Activated T-cell treated with anti-CD3 and anti-CD28 coated beads, Interleukin-2, amount 50 U/mL, for 72 hours (primary cell): Measurements from ENCODE around the gene LARGE1. TPM values are rescaled to one million over a fixed set of nuclear protein-coding genes. Genes with fewer than 3 reads are reported as not detected.
A peak's percentile ranks its signal among the peaks of the same experiment; 100 is the strongest.
"Not testable (repeated sequence)": the region's sequence is repeated elsewhere in the genome, so short reads cannot be mapped to it uniquely, and the experiment has no call there.

Experiments used
- ATAC-seq, 2 donors: fragments of 150-1000 bp; cut with Tn5 transposase; replicated peaks in 1 of 2; 2 replicates each; pipeline ENCODE4 v1.10.0; 2021; ENCODE audit warnings: moderate library complexity in 2 of 2, mild to moderate bottlenecking in 1 of 2
- DNase-seq, 2 donors: peaks; one replicate each; pipeline ENCODE4 v3.0.0; 2021 to 2022; ENCODE audit warnings: mixed read lengths in 1 of 2
- H3K27ac Mint-ChIP-seq: one replicate; pipeline ENCODE4 v1.8.0; 2022; ENCODE audit warnings: mild to moderate bottlenecking, moderate library complexity, mixed read lengths
- H3K27me3 Mint-ChIP-seq: one replicate; pipeline ENCODE4 v1.8.0; 2022; ENCODE audit warnings: low read depth, mixed read lengths
- H3K36me3 Mint-ChIP-seq, 2 donors: one replicate each; pipeline ENCODE4 v1.8.0; 2022; ENCODE audit warnings: mixed read lengths in 2 of 2, mild to moderate bottlenecking in 1 of 2; ENCODE audit not compliant: insufficient read depth in 2 of 2
- H3K4me1 Mint-ChIP-seq: one replicate; pipeline ENCODE4 v1.8.0; 2022; ENCODE audit warnings: low read depth, mixed read lengths
- H3K4me3 Mint-ChIP-seq, 2 donors: one replicate each; pipeline ENCODE4 v1.8.0; 2022; ENCODE audit warnings: mild to moderate bottlenecking in 2 of 2, mixed read lengths in 2 of 2, moderate library complexity in 2 of 2
- H3K9me3 Mint-ChIP-seq, 2 donors: one replicate each; pipeline ENCODE4 v1.8.0; 2022; ENCODE audit warnings: mixed read lengths in 2 of 2
- total RNA-seq, 2 donors: library from RNA; stranded (reverse); gene quantifications; one replicate each; pipeline ENCODE4 v1.2.3, GENCODE V29; 2022

LARGE1 gene
- total RNA-seq, 2 donors from 2014 or later = 0.82 to 3.6 TPM

DNA sequence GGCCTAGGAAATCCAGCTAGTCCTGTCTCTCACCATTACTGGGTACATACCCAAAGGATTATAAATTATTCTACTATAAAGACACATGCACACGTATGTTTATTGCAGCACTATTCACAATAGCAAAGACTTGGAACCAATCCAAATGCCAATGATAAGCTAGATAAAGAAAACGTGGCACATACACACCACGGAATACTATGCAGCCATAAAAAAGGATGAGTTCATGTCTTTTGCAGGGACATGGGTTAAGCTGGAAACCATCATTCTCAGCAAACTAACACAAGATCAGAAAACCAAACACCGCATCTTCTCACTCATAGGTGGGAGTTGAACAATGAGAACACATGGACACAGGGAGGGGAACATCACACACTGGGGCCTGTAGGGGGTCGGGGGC, 61.6 kb downstream of the LARGE1 start:
- not testable (repeated sequence) for H3K27ac Mint-ChIP-seq, DNase-seq, H3K9me3 Mint-ChIP-seq, H3K4me1 Mint-ChIP-seq, H3K27me3 Mint-ChIP-seq, H3K36me3 Mint-ChIP-seq, H3K4me3 Mint-ChIP-seq, ATAC-seq

DNA sequence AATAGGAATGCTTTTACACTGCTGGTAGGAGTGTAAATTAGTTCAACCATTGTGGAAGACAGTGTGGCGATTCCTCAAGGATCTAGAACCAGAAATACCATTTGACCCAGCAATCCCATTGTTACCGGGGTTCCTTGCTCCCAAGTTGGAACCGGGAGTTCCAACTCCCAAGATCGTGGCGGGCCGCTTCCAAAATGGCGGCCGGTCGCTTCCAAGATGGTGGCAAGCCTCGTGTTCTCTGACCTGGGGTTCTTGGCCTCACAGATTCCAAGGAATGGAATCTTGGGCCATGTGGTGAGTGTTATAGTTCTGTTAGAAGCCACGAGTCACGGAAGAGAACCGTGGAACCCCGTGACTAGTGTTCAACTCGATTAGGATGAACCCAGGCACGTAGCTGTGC, 62.5 kb downstream of the LARGE1 start:
- H3K4me1 Mint-ChIP-seq, ATAC-seq, H3K9me3 Mint-ChIP-seq: not testable (repeated sequence)

DNA sequence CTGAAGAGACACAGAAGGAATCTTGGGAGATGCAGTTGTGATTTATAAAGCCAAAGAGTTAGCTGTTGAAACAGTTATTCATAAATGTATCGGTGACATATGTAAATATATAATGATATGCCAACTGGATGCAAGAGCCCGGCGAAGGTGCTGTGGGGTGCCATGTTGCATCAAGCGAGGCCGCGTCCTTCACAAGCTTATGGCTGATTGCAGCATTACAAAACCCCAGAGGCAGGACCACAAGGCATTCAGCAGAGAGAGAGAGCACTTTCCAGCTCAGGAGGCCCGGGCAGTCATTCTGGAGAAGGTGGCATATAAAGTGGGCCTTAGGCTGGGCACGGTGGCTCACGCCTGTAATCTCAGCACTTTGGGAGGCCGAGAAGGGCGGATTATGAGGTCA, 65.6 kb downstream of the LARGE1 start:
- Mint-ChIP-seq H3K27me3 (no peaks in the 10 kb centered on the region), H3K4me3 (no peak overlapping the region), H3K27ac (no peak overlapping the region), H3K36me3 (no peaks in the 10 kb centered on the region), H3K9me3 (peaks cover 0 to 2% of the 10 kb centered on the region in 2 donors), H3K4me1 (peaks cover 9% of the 10 kb centered on the region)
- DNase-seq (no peak), ATAC-seq (no peak)

More for the DNA sequence above, 62.5 kb downstream of the LARGE1 start:
- not testable (repeated sequence) for H3K27me3 Mint-ChIP-seq, H3K36me3 Mint-ChIP-seq, H3K27ac Mint-ChIP-seq, DNase-seq, H3K4me3 Mint-ChIP-seq

DNA sequence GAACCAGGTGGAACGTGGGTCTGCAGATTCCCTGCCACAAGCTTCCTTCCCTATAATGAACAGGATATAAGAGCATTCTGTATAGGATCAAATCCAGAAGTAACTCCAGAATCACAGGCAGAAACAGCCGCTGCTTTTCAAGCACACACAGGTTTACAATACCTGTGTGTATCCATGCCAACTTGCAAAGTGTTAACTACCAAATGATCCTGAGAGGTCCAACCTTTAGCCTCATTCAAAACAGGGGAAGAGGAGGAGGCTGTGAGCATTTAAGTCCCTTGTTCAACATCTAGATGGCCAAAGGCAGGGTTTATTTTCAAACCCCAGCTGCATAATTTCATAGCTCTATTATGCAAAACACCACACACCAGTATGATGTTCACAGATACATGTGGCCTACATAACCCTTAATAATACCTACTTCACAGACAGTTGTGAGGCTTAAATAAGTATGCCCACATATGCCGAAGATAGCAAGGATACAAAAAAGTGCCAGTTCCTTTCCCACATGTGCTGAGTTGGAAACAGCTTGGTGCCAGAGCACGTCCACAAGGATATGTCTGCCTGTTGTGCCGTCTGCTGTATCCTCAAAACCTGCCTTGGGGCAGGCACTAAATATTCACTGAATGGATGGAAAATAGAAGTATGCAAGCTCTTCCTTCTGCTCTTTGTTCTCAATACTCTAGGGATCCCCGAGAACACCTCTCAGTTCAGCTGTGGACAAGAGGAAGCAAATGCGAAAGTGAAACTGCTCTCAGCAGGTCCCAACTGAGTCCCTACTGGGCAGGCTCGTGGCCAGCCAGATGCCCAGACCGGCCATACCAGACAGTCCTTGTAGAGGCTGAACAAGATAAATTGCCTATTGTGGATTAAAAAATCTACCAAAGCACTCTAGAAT, 66.8 kb downstream of the LARGE1 start:
- H3K27me3 Mint-ChIP-seq = no peaks in the 10 kb centered on the region

DNA sequence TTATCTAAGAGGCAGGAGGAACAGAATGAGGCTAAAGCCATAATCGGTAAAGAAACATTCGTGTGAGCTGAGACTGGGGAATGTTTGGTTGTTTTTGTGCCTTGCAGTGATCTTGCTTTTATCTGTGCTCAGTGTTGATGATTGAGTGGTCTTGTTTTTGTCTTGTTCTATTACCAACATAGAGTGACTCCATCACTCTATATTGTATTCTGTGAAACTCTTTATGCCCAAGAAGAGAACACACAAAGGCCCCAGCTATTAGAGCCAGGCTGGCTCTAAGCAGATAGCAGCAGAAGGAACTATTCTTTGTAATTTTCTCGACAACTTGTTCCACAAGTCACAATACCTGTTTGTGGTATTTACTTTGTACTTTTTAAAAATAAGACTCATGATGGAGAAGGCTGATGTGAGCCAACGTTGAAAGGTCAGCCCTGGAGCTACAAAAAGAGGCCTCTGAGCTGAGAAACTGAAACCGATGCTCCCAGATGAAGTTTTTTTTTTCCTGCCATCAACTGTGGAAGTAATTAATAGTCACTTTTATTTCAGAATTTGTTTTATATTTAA, 68.4 kb downstream of the LARGE1 start:
- ATAC-seq = no peak
- Mint-ChIP-seq H3K36me3 (peaks cover 3 to 6% of the 10 kb centered on the region in 2 donors), H3K4me3 (no peak overlapping the region)

More for the DNA sequence above, 66.8 kb downstream of the LARGE1 start:
- peaks cover 9% of the 10 kb centered on the region for H3K4me1 Mint-ChIP-seq
- peaks cover 0 to 3% of the 10 kb centered on the region in 2 donors for H3K36me3 Mint-ChIP-seq
- peaks cover 0 to 4% of the 10 kb centered on the region in 2 donors for H3K9me3 Mint-ChIP-seq
- peak overlapping the region; percentile 68 to 83 for H3K4me3 Mint-ChIP-seq
- peak overlapping the region; percentile 82 for H3K27ac Mint-ChIP-seq
- DNase-seq (peak in 1 of 2 donors; percentile 6), ATAC-seq (peak in 1 of 2 donors; percentile 42)

DNA sequence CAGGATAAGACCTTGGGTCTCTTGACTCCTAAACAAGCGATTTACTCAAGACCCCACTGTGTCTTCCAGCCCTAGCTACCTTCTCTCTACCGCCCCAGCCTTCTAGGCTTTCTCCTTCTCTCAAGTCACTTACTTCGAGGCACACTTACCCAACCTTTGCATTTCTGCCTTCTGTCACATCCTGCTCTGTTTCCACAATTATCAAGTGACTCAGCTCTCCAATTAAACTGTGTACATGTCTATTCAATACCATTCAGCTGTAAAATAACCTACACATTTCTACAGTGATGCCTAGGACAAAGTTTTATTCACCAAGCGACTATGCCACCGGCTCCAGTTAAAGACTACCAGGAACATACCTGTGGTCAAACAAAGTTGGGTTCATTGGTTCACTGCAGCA, 69.0 kb downstream of the LARGE1 start:
- Mint-ChIP-seq H3K4me1 (peaks cover 9% of the 10 kb centered on the region), H3K9me3 (peaks cover 5% of the 10 kb centered on the region in 2 donors), H3K4me3 (no peak overlapping the region), H3K27ac (no peak overlapping the region), H3K27me3 (no peaks in the 10 kb centered on the region), H3K36me3 (peaks cover 3 to 6% of the 10 kb centered on the region in 2 donors)
- ATAC-seq = no peak
- DNase-seq = no peak

More for the DNA sequence above, 68.4 kb downstream of the LARGE1 start:
- H3K4me1 Mint-ChIP-seq = peaks cover 9% of the 10 kb centered on the region
- peaks cover 4% of the 10 kb centered on the region in 2 donors for H3K9me3 Mint-ChIP-seq
- no peaks in the 10 kb centered on the region for H3K27me3 Mint-ChIP-seq
- no peak overlapping the region for H3K27ac Mint-ChIP-seq
- no peak for DNase-seq

DNA sequence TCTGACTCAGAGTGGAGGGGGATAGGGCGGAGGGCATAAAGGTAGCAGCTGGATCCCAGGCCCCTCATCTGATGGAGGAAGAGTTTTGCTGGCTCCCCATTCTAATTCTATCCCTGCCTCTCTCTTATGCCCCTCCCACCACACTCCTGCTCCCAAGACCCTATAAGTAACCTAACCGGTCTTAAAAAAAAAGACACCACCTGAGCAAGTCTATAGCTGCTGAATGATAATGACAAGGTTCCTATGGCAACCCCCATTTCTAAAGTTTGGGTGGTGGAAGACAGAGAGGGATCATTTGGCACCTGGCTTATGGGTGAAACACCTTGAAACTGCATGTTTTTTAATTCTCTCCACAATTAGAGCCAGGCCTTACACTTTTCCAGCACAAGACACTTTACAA, 69.6 kb downstream of the LARGE1 start:
- peaks cover 3 to 6% of the 10 kb centered on the region in 2 donors for H3K36me3 Mint-ChIP-seq
- peaks cover 5 to 7% of the 10 kb centered on the region in 2 donors for H3K9me3 Mint-ChIP-seq
- H3K4me3 Mint-ChIP-seq = no peak overlapping the region
- DNase-seq (no peak), ATAC-seq (no peak)
- no peak overlapping the region for H3K27ac Mint-ChIP-seq
- H3K4me1 Mint-ChIP-seq = peaks cover 9% of the 10 kb centered on the region
- H3K27me3 Mint-ChIP-seq = no peaks in the 10 kb centered on the region

DNA sequence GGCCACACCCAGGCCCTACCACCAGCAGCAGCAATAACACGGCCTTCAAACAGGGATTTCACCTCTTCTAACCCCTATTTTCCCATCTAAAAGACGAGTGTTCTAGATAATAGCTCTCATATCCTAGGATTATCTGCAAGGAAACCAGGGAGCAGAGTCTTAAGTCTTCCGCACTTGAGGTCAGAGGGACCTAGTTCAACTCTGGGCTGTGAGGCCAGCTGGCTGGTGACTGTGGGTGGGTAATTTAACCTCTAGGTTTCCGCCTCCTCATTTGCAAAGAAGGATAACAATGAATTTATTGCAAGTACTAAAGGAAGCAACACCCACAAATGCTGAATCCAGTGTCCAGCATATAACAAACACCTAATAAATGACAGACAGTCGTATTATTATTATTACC, 70.1 kb downstream of the LARGE1 start:
- Mint-ChIP-seq H3K4me3 (no peak overlapping the region), H3K4me1 (peaks cover 9% of the 10 kb centered on the region), H3K27me3 (no peaks in the 10 kb centered on the region), H3K36me3 (peaks cover 3 to 6% of the 10 kb centered on the region in 2 donors), H3K9me3 (peaks cover 5 to 8% of the 10 kb centered on the region in 2 donors), H3K27ac (no peak overlapping the region)
- DNase-seq (no peak), ATAC-seq (no peak)

DNA sequence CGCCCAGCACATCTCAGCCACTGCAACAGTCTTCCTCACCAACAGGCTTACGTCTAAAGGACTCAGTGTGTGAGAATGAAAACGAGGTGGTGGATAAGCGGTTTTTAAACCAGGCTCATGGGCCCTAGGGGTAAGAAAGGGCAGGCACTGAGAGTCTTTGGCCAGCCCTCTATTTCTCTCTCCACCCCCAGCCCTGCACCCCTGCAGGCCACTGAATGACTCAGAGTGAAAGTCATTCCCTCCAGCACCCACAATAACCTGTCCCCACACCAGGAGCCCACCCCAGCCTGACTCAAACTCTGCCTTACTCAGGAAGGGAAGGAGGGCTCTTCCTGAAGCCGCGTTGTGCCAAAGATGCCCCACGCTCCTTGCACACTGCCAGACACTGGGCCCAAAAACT, 72.0 kb downstream of the LARGE1 start:
- DNase-seq (no peak), ATAC-seq (no peak)
- Mint-ChIP-seq H3K36me3 (peaks cover 3 to 6% of the 10 kb centered on the region in 2 donors), H3K27ac (no peak overlapping the region), H3K27me3 (no peaks in the 10 kb centered on the region), H3K4me1 (peaks cover 1% of the 10 kb centered on the region), H3K4me3 (no peak overlapping the region), H3K9me3 (peaks cover 5 to 8% of the 10 kb centered on the region in 2 donors)

DNA sequence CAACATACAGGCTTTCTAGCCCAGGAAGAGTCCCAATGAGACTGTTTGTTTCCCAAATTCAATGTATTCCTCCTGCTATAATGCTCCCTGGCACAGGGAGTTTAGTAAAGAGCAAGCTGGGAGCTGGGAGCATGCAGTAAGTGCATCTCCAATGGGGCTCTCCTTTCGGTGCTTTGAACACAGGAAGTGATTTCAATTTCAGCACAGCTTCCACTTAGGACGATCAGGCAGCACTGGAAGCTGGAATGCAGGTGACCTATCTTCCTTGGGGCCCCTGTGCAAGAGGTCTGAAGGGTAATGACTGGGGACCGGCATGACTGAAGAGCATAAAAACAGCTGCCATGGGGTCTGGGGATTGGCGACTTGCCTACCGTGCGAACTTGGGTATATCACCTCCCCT, 76.0 kb downstream of the LARGE1 start:
- ATAC-seq = no peak
- no peak for DNase-seq
- H3K4me3 Mint-ChIP-seq = no peak overlapping the region
- H3K4me1 Mint-ChIP-seq = no peaks in the 10 kb centered on the region
- no peak overlapping the region for H3K27ac Mint-ChIP-seq
- peaks cover 7 to 8% of the 10 kb centered on the region in 2 donors for H3K9me3 Mint-ChIP-seq
- peaks cover 3 to 6% of the 10 kb centered on the region in 2 donors for H3K36me3 Mint-ChIP-seq
- H3K27me3 Mint-ChIP-seq = no peaks in the 10 kb centered on the region

DNA sequence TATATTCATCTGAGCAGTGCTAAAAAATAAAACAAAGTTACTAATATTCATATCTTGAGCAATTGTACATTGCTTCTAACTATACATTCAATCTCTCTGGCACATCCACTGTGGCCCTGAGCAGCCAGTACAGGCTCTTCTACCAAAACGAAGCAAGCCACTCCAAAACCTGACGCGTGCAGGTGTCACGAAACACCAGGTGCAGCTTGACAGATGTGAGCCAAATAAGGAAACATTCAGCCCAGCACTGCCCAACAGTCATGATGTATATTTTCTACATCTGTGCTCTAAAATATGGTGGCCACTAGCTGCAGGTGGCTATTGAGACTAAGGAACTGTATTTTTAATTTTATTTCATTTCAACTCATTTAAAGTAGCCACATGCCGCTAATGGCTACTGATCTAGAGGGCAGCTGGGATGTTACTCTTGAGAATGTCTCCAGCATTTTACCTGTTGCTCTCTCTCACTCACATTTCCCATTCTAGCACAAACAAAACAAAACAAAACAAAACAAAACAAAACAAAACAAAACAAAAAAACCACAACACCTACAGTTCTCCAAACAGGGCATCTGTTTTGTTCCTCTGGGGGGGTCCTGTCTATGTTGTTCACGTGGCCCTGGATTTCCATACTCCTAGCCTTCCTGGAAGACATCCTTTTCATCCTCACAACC, 77.7 kb downstream of the LARGE1 start:
- Mint-ChIP-seq H3K4me1 (no peaks in the 10 kb centered on the region), H3K27ac (peak overlapping the region; percentile 38)

DNA sequence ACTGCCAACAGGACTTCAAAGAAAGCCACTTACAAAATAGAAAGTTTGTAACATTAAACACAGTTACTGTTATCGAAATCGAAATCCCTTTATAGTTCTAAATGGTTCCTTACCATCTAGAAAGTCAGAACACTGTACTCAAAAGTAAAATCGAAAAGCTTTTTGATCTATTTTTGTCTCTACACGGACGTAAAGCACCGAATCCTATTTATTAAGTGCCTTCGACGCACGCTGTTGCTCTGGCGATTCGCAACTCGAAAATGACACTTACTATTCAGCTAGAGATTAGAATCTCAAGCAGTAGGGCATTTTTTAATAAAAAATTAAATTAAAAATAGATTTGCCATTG, 78.3 kb downstream of the LARGE1 start:
- Mint-ChIP-seq H3K4me3 (no peak overlapping the region), H3K36me3 (peaks cover 0 to 1% of the 10 kb centered on the region in 2 donors), H3K27ac (no peak overlapping the region), H3K9me3 (peaks cover 4 to 5% of the 10 kb centered on the region in 2 donors), H3K27me3 (no peaks in the 10 kb centered on the region), H3K4me1 (no peaks in the 10 kb centered on the region)
- DNase-seq (no peak), ATAC-seq (no peak)

More for the DNA sequence above, 77.7 kb downstream of the LARGE1 start:
- no peak overlapping the region for H3K4me3 Mint-ChIP-seq
- no peak for DNase-seq
- H3K9me3 Mint-ChIP-seq = peaks cover 4 to 6% of the 10 kb centered on the region in 2 donors
- no peaks in the 10 kb centered on the region for H3K27me3 Mint-ChIP-seq
- ATAC-seq = no peak
- H3K36me3 Mint-ChIP-seq = peaks cover 0 to 3% of the 10 kb centered on the region in 2 donors
